Heart left ventricle (tissue), 16 donors: Measurements from ENCODE around the gene VSIG10L2. TPM values are rescaled to one million over a fixed set of nuclear protein-coding genes. Genes with fewer than 3 reads are reported as not detected.

Experiments
- ATAC-seq, 4 donors: fragments of 200-7000 bp; cut with Tn5 transposase; one replicate each; pipeline ENCODE4 v1.9.1; 2020 to 2022; ENCODE audit warnings: moderate library complexity in 4 of 4, mild to moderate bottlenecking in 3 of 4, moderate number of reproducible peaks in 1 of 4
- DNase-seq, 5 donors: peaks; one replicate each; pipeline ENCODE4 v3.0.0-alpha.2; 2020
- H3K27ac ChIP-seq, 12 donors: fragments of 200-600 bp; sonication (generic) in 4 of 12; one replicate each; pipeline versions ENCODE4 v1.5.0 to v1.8.0; 2016 to 2022; ENCODE audit warnings: mild to moderate bottlenecking in 2 of 12
- H3K27me3 ChIP-seq, 9 donors: fragments of 200-600 bp; sonication (generic) in 2 of 9; one replicate each; pipeline versions ENCODE4 v1.5.1 to v1.8.0; 2016 to 2022; ENCODE audit warnings: mild to moderate bottlenecking in 3 of 9
- H3K36me3 ChIP-seq, 9 donors: fragments of 200-600 bp; sonication (generic) in 2 of 9; one replicate each; pipeline versions ENCODE4 v1.5.0 to v1.8.0; 2018 to 2022; ENCODE audit warnings: mild to moderate bottlenecking in 2 of 9
- H3K4me1 ChIP-seq, 12 donors: fragments of 200-600 bp; sonication (generic) in 4 of 12; one replicate each; pipeline versions ENCODE4 v1.5.0 to v1.8.0; 2016 to 2022; ENCODE audit warnings: mild to moderate bottlenecking in 3 of 12
- H3K4me3 ChIP-seq, 12 donors: fragments of 200-600 bp; sonication (generic) in 4 of 12; one replicate each; pipeline versions ENCODE4 v1.5.0 to v1.8.0; 2017 to 2022; ENCODE audit warnings: mild to moderate bottlenecking in 9 of 12, moderate library complexity in 4 of 12
- H3K9me3 ChIP-seq, 12 donors: fragments of 200-600 bp; sonication (generic) in 4 of 12; one replicate each; pipeline versions ENCODE4 v1.5.0 to v1.8.0; 2016 to 2022; ENCODE audit warnings: mild to moderate bottlenecking in 1 of 12
- CTCF ChIP-seq, 12 donors: fragments of 200-600 bp; sonication (generic) in 4 of 12; IDR thresholded peaks; one replicate each; pipeline versions ENCODE4 v1.5.0 to v1.8.0; 2018 to 2022; ENCODE audit warnings: antibody characterized with exemption in 12 of 12, mild to moderate bottlenecking in 5 of 12
- POLR2A ChIP-seq, 2 donors: fragments of 450-650 bp; IDR thresholded peaks; one replicate each; pipeline ENCODE4 v1.6.1; 2017; ENCODE audit warnings: antibody characterized with exemption in 2 of 2, mild to moderate bottlenecking in 2 of 2, moderate library complexity in 2 of 2
- WGBS, 4 donors: extraction: QIAGEN DNeasy Blood & Tissue Kit in 2 of 4; methylation state at CpG; one replicate each; pipeline versions ENCODE4 v1.1.5 to v1.1.7; 2013 to 2018; 5-methylcytosine and 5-hydroxymethylcytosine counted together
- intact Hi-C, 10 donors: fragments of 100-400 bp; cut with DNase I; formaldehyde crosslinking; loops; one replicate each; pipeline versions ENCODE4 v1.11.1 to v1.14.2; 2022
- polyA plus RNA-seq, 2 donors: library from polyadenylated mRNA; stranded (reverse); fragments of 200-250 nt; gene quantifications; one replicate each; pipeline ENCODE4 v1.2.3, GENCODE V29; 2013
- total RNA-seq, 9 donors: library from RNA; depleted of rRNA in 2 of 9; stranded (reverse); fragments of >200 nt in 2 of 9; fragmentation: NEBNext Ultra II Directional in 3 of 9; extraction: Animal tissue kit (Norgen Biotek cat#: 25700) in 3 of 9; gene quantifications; one replicate each; pipeline versions ENCODE4 v1.1.0 to v1.2.4, GENCODE V29; 2016 to 2023
- donor health status: ischemic (EF 13 %, LVEDD 7.1; RV severe dilation, severe dysfunction).
- donor health status: healthy with polysubstance abuse.
- donor health status: DM: no; HTN: yes; CAD: no.
- donor health status: DM: no; HTN: no; CAD: no.
- donor health status: ischemic (EF 25% LVEDD 6.9; RV normal size, moderate dysfunction).
- donor health status: ischemic (EF 25% LVEDD 5.7; RV mildly dilated, moderate dysfunction).
- donor health status: healthy.
- donor health status: DM: yes; HTN: yes; CAD: no.
- donor health status: ischemic (EF 35%, LVEDD 5.7; RV mildly dilated, moderate dysfunction).
- donor health status: nonischemic (EF 11% LVEDD 7.7; RV severe dilation, severe dysfunction).
- donor health status: DM: yes; HTN: yes; CAD: no.
- donor health status: PGD.
- donor health status: ischemic (EF 29% LVEDD 5.4; RV normal size, mild dysfunction).
- donor health status: nonischemic (EF 23%, LVEDD 6.1; RV moderate dilation, normal function).

Gene VSIG10L2
- total and polyA plus RNA-seq, 11 donors, result 0.04 to 0.21 (median 0.12) TPM; not detected in 8

GRCh38 chr11:125902927-125903710 lies 42.7 kb upstream of the VSIG10L2 start, which contains the start of gene PUS3:
Gene PUS3, minus strand, starts transcription at chr11:125903206. Its CDS starts 6,922 bp downstream, at chr11:125896284.
- Histone ChIP-seq H3K4me3 (peak within 1 kb of the TSS; percentile 54 to 80 (median 66)), H3K27me3 (peaks cover 4 to 32% (median 13%) of the 10 kb centered on the region in 9 donors), H3K4me1 (peaks cover 0 to 31% (median 15%) of the 10 kb centered on the region in 12 donors), H3K36me3 (peaks cover 0 to 22% (median 14%) of the 10 kb centered on the region in 9 donors), H3K27ac (peak within 1 kb of the TSS in 11 of 12 donors; percentile 62 to 93 (median 82)), H3K9me3 (no peaks in the 10 kb centered on the region)
- TF ChIP-seq CTCF (IDR thresholded peaks at IDR 0.05) (no peak), POLR2A (IDR thresholded peaks at IDR 0.05) (peak in 1 of 2 donors; percentile 56)
- ATAC-seq (peak; percentile 93 to 98 (median 96)), DNase-seq (peak; percentile 90 to 96 (median 94))
- WGBS, 4 donors, result 2 to 5% (median 3%) methylated on average over 31 of the region's 31 CpGs
- intact Hi-C loops, result no loop called here

- peak in 2 of 4 donors; percentile 15 to 17 for ATAC-seq
These were observed 41.9 kb upstream of the VSIG10L2 start, which contains the start of gene DDX25 for GRCh38 chr11:125903711-125904659. Gene DDX25, plus strand, starts transcription at chr11:125904508. Its CDS starts 10 bp downstream, at chr11:125904518.

GRCh38 chr11:125904678-125905077 lies 41.2 kb upstream of the VSIG10L2 start:
- H3K27me3 ChIP-seq, result peaks cover 4 to 36% (median 13%) of the 10 kb centered on the region in 9 donors
- peaks cover 0 to 9% (median 7%) of the 10 kb centered on the region in 9 donors for H3K36me3 ChIP-seq
- 48 to 50% (median 50%) methylated on average over 8 to 11 of the region's 11 CpGs for WGBS, 4 donors
- peaks cover 0 to 31% (median 15%) of the 10 kb centered on the region in 12 donors for H3K4me1 ChIP-seq
- peak overlapping the region in 8 of 12 donors; percentile 24 to 80 (median 66) for H3K4me3 ChIP-seq
- TF ChIP-seq POLR2A (IDR thresholded peaks at IDR 0.05) (no peak), CTCF (IDR thresholded peaks at IDR 0.05) (no peak)
- H3K9me3 ChIP-seq, result no peaks in the 10 kb centered on the region
- H3K27ac ChIP-seq, result no peak overlapping the region
- intact Hi-C loops, result no loop called here
- DNase-seq (no peak), ATAC-seq (no peak)

More at GRCh38 chr11:125903711-125904659, 41.9 kb upstream of the VSIG10L2 start, which contains the start of gene DDX25:
- Histone ChIP-seq H3K36me3 (peaks cover 0 to 16% (median 11%) of the 10 kb centered on the region in 9 donors), H3K9me3 (no peaks in the 10 kb centered on the region), H3K27ac (no peak within 1 kb of the TSS), H3K4me3 (peak within 1 kb of the TSS; percentile 54 to 80 (median 66)), H3K27me3 (peaks cover 4 to 36% (median 13%) of the 10 kb centered on the region in 9 donors), H3K4me1 (peaks cover 0 to 31% (median 15%) of the 10 kb centered on the region in 12 donors)
- intact Hi-C loops, result no loop called here
- no peak for DNase-seq
- TF ChIP-seq POLR2A (IDR thresholded peaks at IDR 0.05) (no peak), CTCF (IDR thresholded peaks at IDR 0.05) (no peak)
- 2 to 3% (median 2%) methylated on average over 32 to 81 of the region's 81 CpGs for WGBS, 4 donors
